ENCODE results near the gene SLA2.

- no peak for TF ChIP-seq GATA2 (IDR thresholded peaks at IDR 0.05; ENCODE audit: low read depth, low read length)
- no peak for TF ChIP-seq GATA3 (IDR thresholded peaks at IDR 0.05; ENCODE audit: low read depth, low read length)
Measured at GRCh38 chr20:36578356-36579041, 67.5 kb downstream of the SLA2 start.

All from SH-SY5Y (cell line).